Kidney epithelial cell (primary cell): ENCODE measurements around the gene FIBCD1. TPM values are rescaled to one million over a fixed set of nuclear protein-coding genes. Genes with fewer than 3 reads are reported as not detected.

Source experiments
- DNase-seq: peaks from one replicate; pipeline ENCODE4 v3.0.0-alpha.2; 2010; ENCODE audit warnings: low read depth
- H3K27me3 ChIP-seq: 2 replicates; pipeline ENCODE4 v1.6.0; 2011; ENCODE audit warnings: low read length; ENCODE audit not compliant: control insufficient read depth, insufficient read depth
- H3K36me3 ChIP-seq: 2 replicates; pipeline ENCODE4 v1.5.1; 2011; ENCODE audit warnings: low read length; ENCODE audit not compliant: control insufficient read depth, insufficient read depth
- H3K4me3 ChIP-seq: 2 replicates; pipeline ENCODE4 v1.5.1; 2011; ENCODE audit warnings: low read depth, mild to moderate bottlenecking, control low read depth, low read length
- total RNA-seq: library from RNA; depleted of rRNA; stranded (reverse); fragments of >200 nt; gene quantifications from 2 replicates; pipeline ENCODE4 v1.2.3, GENCODE V29; 2015
- TF ChIP-seq, protein P1 (sequence below): IDR thresholded peaks from 2 replicates; pipeline ENCODE4 v1.5.1; 2011; ENCODE audit warnings: mild to moderate bottlenecking, moderate library complexity, low read length, control low read depth, inconsistent platforms; ENCODE audit not compliant: insufficient read depth, poor library complexity, severe bottlenecking

FIBCD1 gene
- total RNA-seq, 1 donor from 2014 or later: 2.6 TPM

DNA sequence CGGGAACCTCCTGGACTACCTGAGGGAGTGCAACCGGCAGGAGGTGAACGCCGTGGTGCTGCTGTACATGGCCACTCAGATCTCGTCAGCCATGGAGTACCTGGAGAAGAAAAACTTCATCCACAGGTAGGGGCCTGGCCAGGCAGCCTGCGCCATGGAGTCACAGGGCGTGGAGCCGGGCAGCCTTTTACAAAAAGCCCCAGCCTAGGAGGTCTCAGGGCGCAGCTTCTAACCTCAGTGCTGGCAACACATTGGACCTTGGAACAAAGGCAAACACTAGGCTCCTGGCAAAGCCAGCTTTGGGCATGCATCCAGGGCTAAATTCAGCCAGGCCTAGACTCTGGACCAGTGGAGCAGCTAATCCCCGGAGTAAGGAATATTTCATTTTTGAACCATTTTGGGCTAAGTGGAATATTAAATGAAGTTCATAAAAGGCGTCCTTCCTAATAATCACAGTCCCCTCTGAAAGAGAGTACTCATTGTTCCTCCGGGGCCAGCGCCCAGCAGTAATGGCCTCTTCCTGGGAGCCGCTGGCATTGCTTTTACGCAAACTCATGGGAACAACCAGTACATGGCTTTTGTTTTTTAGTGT is 66.0 kb downstream of the FIBCD1 start:
- Histone ChIP-seq H3K4me3 (no peak overlapping the region), H3K27me3 (no peaks in the 10 kb centered on the region), H3K36me3 (peaks cover 3% of the 10 kb centered on the region)
- no peak for DNase-seq
- TF ChIP-seq, protein P1, sequence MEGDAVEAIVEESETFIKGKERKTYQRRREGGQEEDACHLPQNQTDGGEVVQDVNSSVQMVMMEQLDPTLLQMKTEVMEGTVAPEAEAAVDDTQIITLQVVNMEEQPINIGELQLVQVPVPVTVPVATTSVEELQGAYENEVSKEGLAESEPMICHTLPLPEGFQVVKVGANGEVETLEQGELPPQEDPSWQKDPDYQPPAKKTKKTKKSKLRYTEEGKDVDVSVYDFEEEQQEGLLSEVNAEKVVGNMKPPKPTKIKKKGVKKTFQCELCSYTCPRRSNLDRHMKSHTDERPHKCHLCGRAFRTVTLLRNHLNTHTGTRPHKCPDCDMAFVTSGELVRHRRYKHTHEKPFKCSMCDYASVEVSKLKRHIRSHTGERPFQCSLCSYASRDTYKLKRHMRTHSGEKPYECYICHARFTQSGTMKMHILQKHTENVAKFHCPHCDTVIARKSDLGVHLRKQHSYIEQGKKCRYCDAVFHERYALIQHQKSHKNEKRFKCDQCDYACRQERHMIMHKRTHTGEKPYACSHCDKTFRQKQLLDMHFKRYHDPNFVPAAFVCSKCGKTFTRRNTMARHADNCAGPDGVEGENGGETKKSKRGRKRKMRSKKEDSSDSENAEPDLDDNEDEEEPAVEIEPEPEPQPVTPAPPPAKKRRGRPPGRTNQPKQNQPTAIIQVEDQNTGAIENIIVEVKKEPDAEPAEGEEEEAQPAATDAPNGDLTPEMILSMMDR: no peak

GRCh38 chr9:130872508-130872907 is 66.5 kb downstream of the FIBCD1 start:
- Histone ChIP-seq H3K4me3 (no peak overlapping the region), H3K27me3 (no peaks in the 10 kb centered on the region), H3K36me3 (peaks cover 5% of the 10 kb centered on the region)
- DNase-seq: no peak
- TF ChIP-seq, protein P1: no peak

GRCh38 chr9:130872093-130872492 is 67.0 kb downstream of the FIBCD1 start:
- TF ChIP-seq, protein P1: no peak
- H3K4me3 ChIP-seq: no peak overlapping the region
- H3K27me3 ChIP-seq: no peaks in the 10 kb centered on the region
- no peak for DNase-seq
- H3K36me3 ChIP-seq: peaks cover 5% of the 10 kb centered on the region

- H3K27me3 ChIP-seq: no peaks in the 10 kb centered on the region
- no peak for DNase-seq
- peaks cover 5% of the 10 kb centered on the region for H3K36me3 ChIP-seq
- TF ChIP-seq, protein P1: no peak
- no peak overlapping the region for H3K4me3 ChIP-seq
Observed at GRCh38 chr9:130871395-130872062, 67.5 kb downstream of the FIBCD1 start.

DNA sequence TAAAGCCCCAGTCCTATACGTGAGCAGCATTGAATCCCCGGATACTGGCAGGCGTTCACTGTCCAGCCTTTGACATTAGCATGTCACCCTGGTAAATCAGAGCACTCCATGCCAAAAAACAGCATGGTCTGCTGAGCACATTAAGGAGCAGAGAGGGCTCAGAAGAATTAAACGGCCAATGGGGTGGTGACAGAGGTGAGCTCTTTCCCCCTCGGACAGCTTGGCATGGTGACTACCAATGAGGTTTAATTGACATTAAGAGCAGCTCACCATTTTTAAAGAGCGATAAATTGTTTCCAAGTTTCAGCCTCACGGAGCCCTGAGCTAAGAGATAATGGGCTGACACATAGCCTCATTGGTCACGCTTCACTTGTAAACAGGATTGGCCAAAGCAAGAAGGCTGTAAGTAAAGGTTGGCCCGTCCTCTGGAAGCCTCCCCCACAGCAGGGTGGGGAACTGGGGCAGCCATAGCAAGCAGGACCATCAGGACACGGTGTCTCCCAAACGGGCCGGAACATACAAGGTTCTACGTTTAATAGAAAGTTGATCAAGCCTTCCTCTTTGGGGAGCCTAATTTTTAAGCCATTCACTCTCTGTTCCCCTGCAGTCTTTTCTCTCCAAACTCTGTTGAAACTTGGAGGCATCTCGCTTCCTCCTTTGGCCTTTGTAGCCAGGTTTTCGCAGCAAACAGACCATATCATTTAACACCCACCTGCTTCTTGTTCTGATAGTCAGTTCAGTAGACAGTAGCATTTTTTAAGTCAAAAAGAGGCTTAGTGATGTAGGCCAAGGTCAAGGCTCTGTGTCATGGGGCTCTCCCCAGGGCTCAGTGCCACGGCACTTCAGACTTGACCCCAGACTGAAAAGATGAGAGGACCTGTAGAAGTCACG is 68.3 kb downstream of the FIBCD1 start:
- TF ChIP-seq, protein P1: no peak
- DNase-seq: no peak
- Histone ChIP-seq H3K36me3 (peaks cover 5% of the 10 kb centered on the region), H3K4me3 (no peak overlapping the region), H3K27me3 (no peaks in the 10 kb centered on the region)
